GM23338 (cell line): ENCODE data around the gene MOXD1. TPM values are rescaled to one million over a fixed set of nuclear protein-coding genes. Genes with fewer than 3 reads are reported as not detected.

Experiments used
- ATAC-seq: fragments of 200-7000 bp; cut with Tn5 transposase; 3 replicates; pipeline ENCODE4 v1.9.1; 2020
- DNase-seq: peaks from one replicate; pipeline ENCODE4 v3.0.0-alpha.2; 2015; ENCODE audit warnings: low spot score
- H2AFZ ChIP-seq: fragments of 200-600 bp; sonication (generic); 2 replicates; pipeline ENCODE4 v1.8.0; 2016; ENCODE audit warnings: antibody characterized with exemption, mild to moderate bottlenecking, moderate library complexity
- H3F3A ChIP-seq: fragments of 200-600 bp; sonication (generic); replicated peaks from 2 replicates; pipeline ENCODE4 v1.8.0; 2017; ENCODE audit warnings: antibody characterized with exemption, mixed run types, low read depth
- H3K27ac ChIP-seq: fragments of 200-600 bp; sonication (generic); 2 replicates; pipeline ENCODE4 v1.6.1; 2016; ENCODE audit warnings: low read depth
- H3K27me3 ChIP-seq: fragments of 200-600 bp; sonication (generic); 2 replicates; pipeline ENCODE4 v1.8.0; 2016; ENCODE audit warnings: mild to moderate bottlenecking, mixed run types, moderate library complexity; ENCODE audit not compliant: insufficient read depth
- H3K36me3 ChIP-seq: fragments of 200-600 bp; sonication (generic); 2 replicates; pipeline ENCODE4 v1.8.0; 2016; ENCODE audit warnings: mild to moderate bottlenecking; ENCODE audit not compliant: insufficient read depth
- H3K4me1 ChIP-seq: fragments of 200-600 bp; sonication (generic); 2 replicates; pipeline ENCODE4 v1.8.0; 2016; ENCODE audit warnings: mild to moderate bottlenecking, moderate library complexity; ENCODE audit not compliant: insufficient read depth
- H3K4me2 ChIP-seq: fragments of 200-600 bp; sonication (generic); 2 replicates; pipeline ENCODE4 v1.7.1; 2017; ENCODE audit warnings: mixed run types
- H3K4me3 ChIP-seq: fragments of 200-600 bp; sonication (generic); 2 replicates; pipeline ENCODE4 v1.6.1; 2016; ENCODE audit warnings: mixed run types
- H3K79me2 ChIP-seq: fragments of 200-600 bp; sonication (generic); replicated peaks from 2 replicates; pipeline ENCODE4 v1.8.0; 2017; ENCODE audit warnings: mild to moderate bottlenecking; ENCODE audit not compliant: insufficient read depth
- H3K9me2 ChIP-seq: fragments of 200-600 bp; sonication (generic); 2 replicates; pipeline ENCODE4 v1.8.0; 2017; ENCODE audit not compliant: insufficient read depth
- H4K20me1 ChIP-seq: fragments of 200-600 bp; sonication (generic); replicated peaks from 2 replicates; pipeline ENCODE4 v1.8.0; 2017; ENCODE audit warnings: mild to moderate bottlenecking; ENCODE audit not compliant: insufficient read depth
- H3K27ac Mint-ChIP-seq: 2 replicates; pipeline ENCODE4 v1.8.0; 2020; ENCODE audit warnings: inconsistent platforms, mild to moderate bottlenecking, moderate library complexity, mixed read lengths
- H3K27me3 Mint-ChIP-seq: 3 replicates; pipeline ENCODE4 v1.8.0; 2022; ENCODE audit warnings: low read depth, mild to moderate bottlenecking, moderate library complexity, mixed read lengths, inconsistent platforms; ENCODE audit not compliant: insufficient read depth, poor library complexity
- H3K36me3 Mint-ChIP-seq: 3 replicates; pipeline ENCODE4 v1.8.0; 2021; ENCODE audit warnings: low read depth, mild to moderate bottlenecking, inconsistent platforms, moderate library complexity, mixed read lengths
- H3K4me1 Mint-ChIP-seq: 3 replicates; pipeline ENCODE4 v1.8.0; 2020; ENCODE audit warnings: mild to moderate bottlenecking, inconsistent platforms, mixed read lengths
- H3K4me3 Mint-ChIP-seq: 3 replicates; pipeline ENCODE4 v1.8.0; 2021; ENCODE audit warnings: moderate library complexity, mild to moderate bottlenecking, inconsistent platforms, mixed read lengths
- H3K9me3 Mint-ChIP-seq: 3 replicates; pipeline ENCODE4 v1.8.0; 2020; ENCODE audit warnings: moderate library complexity, mild to moderate bottlenecking, inconsistent platforms, mixed read lengths
- CREB1 ChIP-seq: fragments of 250-450 bp; sonication (Bioruptor Pico); IDR thresholded peaks from 2 replicates; pipeline ENCODE4 v1.5.0; 2020; ENCODE audit warnings: low read depth, mild to moderate bottlenecking, moderate library complexity
- EZH2 ChIP-seq: fragments of 200-600 bp; sonication (generic); IDR thresholded peaks from one replicate; pipeline ENCODE4 v1.8.0; 2017; ENCODE audit warnings: antibody characterized with exemption, mild to moderate bottlenecking, low read depth; ENCODE audit not compliant: unreplicated experiment
- EZH2phosphoT487 ChIP-seq: fragments of 200-600 bp; sonication (generic); IDR thresholded peaks from one replicate; pipeline ENCODE4 v1.8.1; 2018; ENCODE audit warnings: antibody characterized with exemption; ENCODE audit not compliant: unreplicated experiment
- JUNB ChIP-seq: IDR thresholded peaks from one replicate; pipeline ENCODE4 v1.6.1; 2016; ENCODE audit warnings: antibody characterized with exemption; ENCODE audit not compliant: unreplicated experiment
- NANOG ChIP-seq: IDR thresholded peaks from 2 replicates; pipeline ENCODE4 v1.6.1; 2016; ENCODE audit warnings: antibody characterized with exemption, borderline replicate concordance
- POLR2AphosphoS5 ChIP-seq: IDR thresholded peaks from 2 replicates; pipeline ENCODE4 v1.6.1; 2016; ENCODE audit warnings: antibody characterized with exemption, low read depth
- STAT1 ChIP-seq: IDR thresholded peaks from one replicate; pipeline ENCODE4 v1.6.1; 2016; ENCODE audit warnings: antibody characterized with exemption; ENCODE audit not compliant: unreplicated experiment
- ZNF114 ChIP-seq: fragments of 250-450 bp; sonication (Bioruptor Pico); IDR thresholded peaks from 2 replicates; pipeline ENCODE4 v1.5.0; 2020; ENCODE audit warnings: mild to moderate bottlenecking, moderate library complexity
- ZNF331 ChIP-seq: fragments of 250-450 bp; sonication (Bioruptor Pico); IDR thresholded peaks from 2 replicates; pipeline ENCODE4 v1.5.0; 2020; ENCODE audit warnings: low read depth, mild to moderate bottlenecking, moderate library complexity
- polyA plus RNA-seq: library from polyadenylated mRNA; unstranded; fragments of >200 nt; fragmentation: Nextera tagmentation; extraction: Ambion mirVana; gene quantifications from 2 replicates; pipeline ENCODE4 v1.2.1, GENCODE V29; 2016
- total RNA-seq: library from RNA; depleted of rRNA; stranded (reverse); fragments of >200 nt; shearing (Covaris generic); gene quantifications from 2 replicates; pipeline ENCODE4 v1.2.3, GENCODE V29; 2014
- TF ChIP-seq, protein P1 (sequence below), 2 experiments: fragments of 200-600 bp in 1 of 2; sonication (generic) in 1 of 2; conservative IDR thresholded peaks; 2 replicates each; pipeline versions ENCODE4 v1.5.1 to v1.6.1; 2016 to 2017; ENCODE audit warnings: antibody characterized with exemption in 2 of 2, low read depth in 2 of 2, mild to moderate bottlenecking in 2 of 2, moderate library complexity in 1 of 2
- TF ChIP-seq, protein P2 (sequence below): fragments of 250-450 bp; sonication (Bioruptor Pico); IDR thresholded peaks from 2 replicates; pipeline ENCODE4 v1.5.0; 2020; ENCODE audit warnings: mild to moderate bottlenecking, moderate library complexity
- TF ChIP-seq, protein P3 (sequence below): IDR thresholded peaks from one replicate; pipeline ENCODE4 v1.6.1; 2018; ENCODE audit warnings: antibody characterized with exemption; ENCODE audit not compliant: unreplicated experiment
- TF ChIP-seq, protein P4 (sequence below): IDR thresholded peaks from 2 replicates; pipeline ENCODE4 v1.6.1; 2016; ENCODE audit warnings: antibody characterized with exemption

The MOXD1 gene
- total and polyA plus RNA-seq, 2 experiments from 2014 or later: 1.7 to 4.3 TPM

DNA sequence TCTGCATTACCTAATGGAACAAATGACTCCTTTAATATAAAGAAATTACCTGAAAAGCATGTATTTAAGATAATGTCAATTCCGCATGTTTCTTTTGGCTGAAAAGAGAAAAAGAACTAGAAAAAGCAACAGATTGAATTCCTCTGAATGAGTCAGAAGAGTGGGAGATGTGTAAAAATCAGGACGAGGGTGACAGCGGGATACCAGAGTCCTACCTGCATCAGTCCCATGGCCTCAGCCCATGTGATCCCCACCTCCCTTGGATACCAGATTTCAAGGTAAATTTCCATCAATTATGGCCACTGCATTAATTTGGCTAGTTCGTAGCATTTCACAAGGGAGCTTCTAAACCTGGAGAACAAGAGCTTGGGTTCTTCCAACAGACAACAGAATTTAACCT, 10.0 kb upstream of the MOXD1 start:
- DNase-seq: no peak
- Mint-ChIP-seq H3K36me3 (peaks cover 3% of the 10 kb centered on the region; the same call in 1 of the 3 replicates), H3K27ac (no peak overlapping the region), H3K4me3 (no peak overlapping the region), H3K4me1 (peaks cover 2% of the 10 kb centered on the region; the same call in 1 of the 3 replicates), H3K9me3 (peaks cover 5% of the 10 kb centered on the region), H3K27me3 (no peaks in the 10 kb centered on the region)
- H3K79me2 ChIP-seq: no peaks in the 10 kb centered on the region
- TF ChIP-seq STAT1 (no peak), EZH2phosphoT487 (no peak), ZNF114 (CRISPR knock-in tag) (no peak), EZH2 (no peak), JUNB (no peak), CREB1 (CRISPR knock-in tag) (no peak), POLR2AphosphoS5 (no peak), ZNF331 (no peak), NANOG (no peak)
- TF ChIP-seq, protein P1, sequence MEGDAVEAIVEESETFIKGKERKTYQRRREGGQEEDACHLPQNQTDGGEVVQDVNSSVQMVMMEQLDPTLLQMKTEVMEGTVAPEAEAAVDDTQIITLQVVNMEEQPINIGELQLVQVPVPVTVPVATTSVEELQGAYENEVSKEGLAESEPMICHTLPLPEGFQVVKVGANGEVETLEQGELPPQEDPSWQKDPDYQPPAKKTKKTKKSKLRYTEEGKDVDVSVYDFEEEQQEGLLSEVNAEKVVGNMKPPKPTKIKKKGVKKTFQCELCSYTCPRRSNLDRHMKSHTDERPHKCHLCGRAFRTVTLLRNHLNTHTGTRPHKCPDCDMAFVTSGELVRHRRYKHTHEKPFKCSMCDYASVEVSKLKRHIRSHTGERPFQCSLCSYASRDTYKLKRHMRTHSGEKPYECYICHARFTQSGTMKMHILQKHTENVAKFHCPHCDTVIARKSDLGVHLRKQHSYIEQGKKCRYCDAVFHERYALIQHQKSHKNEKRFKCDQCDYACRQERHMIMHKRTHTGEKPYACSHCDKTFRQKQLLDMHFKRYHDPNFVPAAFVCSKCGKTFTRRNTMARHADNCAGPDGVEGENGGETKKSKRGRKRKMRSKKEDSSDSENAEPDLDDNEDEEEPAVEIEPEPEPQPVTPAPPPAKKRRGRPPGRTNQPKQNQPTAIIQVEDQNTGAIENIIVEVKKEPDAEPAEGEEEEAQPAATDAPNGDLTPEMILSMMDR (conservative IDR thresholded peaks at IDR 0.05; ENCODE audit: low read depth in 2 of 2): no peak
- TF ChIP-seq, protein P2, sequence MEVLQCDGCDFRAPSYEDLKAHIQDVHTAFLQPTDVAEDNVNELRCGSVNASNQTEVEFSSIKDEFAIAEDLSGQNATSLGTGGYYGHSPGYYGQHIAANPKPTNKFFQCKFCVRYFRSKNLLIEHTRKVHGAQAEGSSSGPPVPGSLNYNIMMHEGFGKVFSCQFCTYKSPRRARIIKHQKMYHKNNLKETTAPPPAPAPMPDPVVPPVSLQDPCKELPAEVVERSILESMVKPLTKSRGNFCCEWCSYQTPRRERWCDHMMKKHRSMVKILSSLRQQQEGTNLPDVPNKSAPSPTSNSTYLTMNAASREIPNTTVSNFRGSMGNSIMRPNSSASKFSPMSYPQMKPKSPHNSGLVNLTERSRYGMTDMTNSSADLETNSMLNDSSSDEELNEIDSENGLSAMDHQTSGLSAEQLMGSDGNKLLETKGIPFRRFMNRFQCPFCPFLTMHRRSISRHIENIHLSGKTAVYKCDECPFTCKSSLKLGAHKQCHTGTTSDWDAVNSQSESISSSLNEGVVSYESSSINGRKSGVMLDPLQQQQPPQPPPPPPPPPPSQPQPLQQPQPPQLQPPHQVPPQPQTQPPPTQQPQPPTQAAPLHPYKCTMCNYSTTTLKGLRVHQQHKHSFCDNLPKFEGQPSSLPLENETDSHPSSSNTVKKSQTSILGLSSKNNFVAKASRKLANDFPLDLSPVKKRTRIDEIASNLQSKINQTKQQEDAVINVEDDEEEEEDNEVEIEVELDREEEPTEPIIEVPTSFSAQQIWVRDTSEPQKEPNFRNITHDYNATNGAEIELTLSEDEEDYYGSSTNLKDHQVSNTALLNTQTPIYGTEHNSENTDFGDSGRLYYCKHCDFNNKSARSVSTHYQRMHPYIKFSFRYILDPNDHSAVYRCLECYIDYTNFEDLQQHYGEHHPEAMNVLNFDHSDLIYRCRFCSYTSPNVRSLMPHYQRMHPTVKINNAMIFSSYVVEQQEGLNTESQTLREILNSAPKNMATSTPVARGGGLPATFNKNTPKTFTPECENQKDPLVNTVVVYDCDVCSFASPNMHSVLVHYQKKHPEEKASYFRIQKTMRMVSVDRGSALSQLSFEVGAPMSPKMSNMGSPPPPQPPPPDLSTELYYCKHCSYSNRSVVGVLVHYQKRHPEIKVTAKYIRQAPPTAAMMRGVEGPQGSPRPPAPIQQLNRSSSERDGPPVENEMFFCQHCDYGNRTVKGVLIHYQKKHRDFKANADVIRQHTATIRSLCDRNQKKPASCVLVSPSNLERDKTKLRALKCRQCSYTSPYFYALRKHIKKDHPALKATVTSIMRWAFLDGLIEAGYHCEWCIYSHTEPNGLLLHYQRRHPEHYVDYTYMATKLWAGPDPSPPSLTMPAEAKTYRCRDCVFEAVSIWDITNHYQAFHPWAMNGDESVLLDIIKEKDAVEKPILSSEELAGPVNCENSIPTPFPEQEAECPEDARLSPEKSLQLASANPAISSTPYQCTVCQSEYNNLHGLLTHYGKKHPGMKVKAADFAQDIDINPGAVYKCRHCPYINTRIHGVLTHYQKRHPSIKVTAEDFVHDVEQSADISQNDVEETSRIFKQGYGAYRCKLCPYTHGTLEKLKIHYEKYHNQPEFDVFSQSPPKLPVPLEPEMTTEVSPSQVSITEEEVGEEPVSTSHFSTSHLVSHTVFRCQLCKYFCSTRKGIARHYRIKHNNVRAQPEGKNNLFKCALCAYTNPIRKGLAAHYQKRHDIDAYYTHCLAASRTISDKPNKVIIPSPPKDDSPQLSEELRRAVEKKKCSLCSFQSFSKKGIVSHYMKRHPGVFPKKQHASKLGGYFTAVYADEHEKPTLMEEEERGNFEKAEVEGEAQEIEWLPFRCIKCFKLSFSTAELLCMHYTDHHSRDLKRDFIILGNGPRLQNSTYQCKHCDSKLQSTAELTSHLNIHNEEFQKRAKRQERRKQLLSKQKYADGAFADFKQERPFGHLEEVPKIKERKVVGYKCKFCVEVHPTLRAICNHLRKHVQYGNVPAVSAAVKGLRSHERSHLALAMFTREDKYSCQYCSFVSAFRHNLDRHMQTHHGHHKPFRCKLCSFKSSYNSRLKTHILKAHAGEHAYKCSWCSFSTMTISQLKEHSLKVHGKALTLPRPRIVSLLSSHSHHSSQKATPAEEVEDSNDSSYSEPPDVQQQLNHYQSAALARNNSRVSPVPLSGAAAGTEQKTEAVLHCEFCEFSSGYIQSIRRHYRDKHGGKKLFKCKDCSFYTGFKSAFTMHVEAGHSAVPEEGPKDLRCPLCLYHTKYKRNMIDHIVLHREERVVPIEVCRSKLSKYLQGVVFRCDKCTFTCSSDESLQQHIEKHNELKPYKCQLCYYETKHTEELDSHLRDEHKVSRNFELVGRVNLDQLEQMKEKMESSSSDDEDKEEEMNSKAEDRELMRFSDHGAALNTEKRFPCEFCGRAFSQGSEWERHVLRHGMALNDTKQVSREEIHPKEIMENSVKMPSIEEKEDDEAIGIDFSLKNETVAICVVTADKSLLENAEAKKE (CRISPR knock-in tag): no peak
- TF ChIP-seq, protein P3, sequence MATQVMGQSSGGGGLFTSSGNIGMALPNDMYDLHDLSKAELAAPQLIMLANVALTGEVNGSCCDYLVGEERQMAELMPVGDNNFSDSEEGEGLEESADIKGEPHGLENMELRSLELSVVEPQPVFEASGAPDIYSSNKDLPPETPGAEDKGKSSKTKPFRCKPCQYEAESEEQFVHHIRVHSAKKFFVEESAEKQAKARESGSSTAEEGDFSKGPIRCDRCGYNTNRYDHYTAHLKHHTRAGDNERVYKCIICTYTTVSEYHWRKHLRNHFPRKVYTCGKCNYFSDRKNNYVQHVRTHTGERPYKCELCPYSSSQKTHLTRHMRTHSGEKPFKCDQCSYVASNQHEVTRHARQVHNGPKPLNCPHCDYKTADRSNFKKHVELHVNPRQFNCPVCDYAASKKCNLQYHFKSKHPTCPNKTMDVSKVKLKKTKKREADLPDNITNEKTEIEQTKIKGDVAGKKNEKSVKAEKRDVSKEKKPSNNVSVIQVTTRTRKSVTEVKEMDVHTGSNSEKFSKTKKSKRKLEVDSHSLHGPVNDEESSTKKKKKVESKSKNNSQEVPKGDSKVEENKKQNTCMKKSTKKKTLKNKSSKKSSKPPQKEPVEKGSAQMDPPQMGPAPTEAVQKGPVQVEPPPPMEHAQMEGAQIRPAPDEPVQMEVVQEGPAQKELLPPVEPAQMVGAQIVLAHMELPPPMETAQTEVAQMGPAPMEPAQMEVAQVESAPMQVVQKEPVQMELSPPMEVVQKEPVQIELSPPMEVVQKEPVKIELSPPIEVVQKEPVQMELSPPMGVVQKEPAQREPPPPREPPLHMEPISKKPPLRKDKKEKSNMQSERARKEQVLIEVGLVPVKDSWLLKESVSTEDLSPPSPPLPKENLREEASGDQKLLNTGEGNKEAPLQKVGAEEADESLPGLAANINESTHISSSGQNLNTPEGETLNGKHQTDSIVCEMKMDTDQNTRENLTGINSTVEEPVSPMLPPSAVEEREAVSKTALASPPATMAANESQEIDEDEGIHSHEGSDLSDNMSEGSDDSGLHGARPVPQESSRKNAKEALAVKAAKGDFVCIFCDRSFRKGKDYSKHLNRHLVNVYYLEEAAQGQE: no peak
- TF ChIP-seq, protein P4, sequence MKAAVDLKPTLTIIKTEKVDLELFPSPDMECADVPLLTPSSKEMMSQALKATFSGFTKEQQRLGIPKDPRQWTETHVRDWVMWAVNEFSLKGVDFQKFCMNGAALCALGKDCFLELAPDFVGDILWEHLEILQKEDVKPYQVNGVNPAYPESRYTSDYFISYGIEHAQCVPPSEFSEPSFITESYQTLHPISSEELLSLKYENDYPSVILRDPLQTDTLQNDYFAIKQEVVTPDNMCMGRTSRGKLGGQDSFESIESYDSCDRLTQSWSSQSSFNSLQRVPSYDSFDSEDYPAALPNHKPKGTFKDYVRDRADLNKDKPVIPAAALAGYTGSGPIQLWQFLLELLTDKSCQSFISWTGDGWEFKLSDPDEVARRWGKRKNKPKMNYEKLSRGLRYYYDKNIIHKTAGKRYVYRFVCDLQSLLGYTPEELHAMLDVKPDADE: no peak
- no peaks in the 10 kb centered on the region for H3F3A ChIP-seq
- H3K4me3 ChIP-seq: no peak overlapping the region
- H3K27ac ChIP-seq: no peak overlapping the region
- H3K4me2 ChIP-seq: no peak overlapping the region
- H3K4me1 ChIP-seq: no peaks in the 10 kb centered on the region
- H3K27me3 ChIP-seq: no peaks in the 10 kb centered on the region
- no peaks in the 10 kb centered on the region for H4K20me1 ChIP-seq
- no peak overlapping the region for H2AFZ ChIP-seq
- no peaks in the 10 kb centered on the region for H3K9me2 ChIP-seq
- no peak for ATAC-seq
- H3K36me3 ChIP-seq: no peaks in the 10 kb centered on the region
